Measurements from ENCODE around the gene CDKN2B. TPM values are rescaled to one million over a fixed set of nuclear protein-coding genes. Genes with fewer than 3 reads are reported as not detected.

CDKN2B gene
- total RNA-seq, 1 experiment from 2014 or later: not detected

DNA sequence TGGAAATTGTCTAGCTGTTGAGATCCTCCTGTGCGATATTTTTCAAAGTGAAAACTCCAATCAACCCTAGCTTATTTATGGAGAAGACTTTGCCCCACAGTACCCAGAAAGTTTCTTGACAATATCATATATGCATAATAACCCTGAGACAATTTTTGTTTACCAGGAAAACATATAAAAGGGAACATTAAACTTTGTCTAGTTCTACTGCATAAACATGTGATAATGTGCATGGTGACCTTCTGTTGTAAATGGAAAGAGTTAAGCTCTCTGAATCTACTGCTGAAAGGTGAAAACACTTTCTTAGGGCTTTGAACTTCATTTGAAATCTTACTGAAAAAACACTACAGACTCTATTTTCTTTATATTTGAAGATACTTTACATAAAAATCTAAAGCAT lies 32.2 kb upstream of the CDKN2B start:
- no peaks in the 10 kb centered on the region for H3K27me3 Mint-ChIP-seq (ENCODE audit: insufficient read depth, unreplicated experiment)

DNA sequence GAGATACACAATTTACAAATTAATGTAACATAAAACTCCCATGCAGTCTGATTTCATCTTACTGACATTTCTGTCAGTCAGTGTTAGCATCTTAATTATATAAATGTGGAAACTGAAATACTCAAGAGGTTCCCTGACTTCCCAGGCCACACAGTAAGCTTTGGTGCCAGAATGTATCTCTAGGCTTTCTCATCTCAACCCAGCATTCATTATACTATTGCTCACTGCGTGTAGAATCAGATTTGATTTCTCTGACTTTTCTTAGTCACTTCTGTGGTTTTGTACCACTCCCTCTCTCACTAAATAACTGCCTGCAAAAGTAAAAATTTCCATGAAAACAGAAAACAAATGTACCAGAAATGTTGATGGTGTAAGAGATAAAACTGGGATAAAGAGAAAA lies 31.7 kb upstream of the CDKN2B start:
- TF ChIP-seq, protein P1, sequence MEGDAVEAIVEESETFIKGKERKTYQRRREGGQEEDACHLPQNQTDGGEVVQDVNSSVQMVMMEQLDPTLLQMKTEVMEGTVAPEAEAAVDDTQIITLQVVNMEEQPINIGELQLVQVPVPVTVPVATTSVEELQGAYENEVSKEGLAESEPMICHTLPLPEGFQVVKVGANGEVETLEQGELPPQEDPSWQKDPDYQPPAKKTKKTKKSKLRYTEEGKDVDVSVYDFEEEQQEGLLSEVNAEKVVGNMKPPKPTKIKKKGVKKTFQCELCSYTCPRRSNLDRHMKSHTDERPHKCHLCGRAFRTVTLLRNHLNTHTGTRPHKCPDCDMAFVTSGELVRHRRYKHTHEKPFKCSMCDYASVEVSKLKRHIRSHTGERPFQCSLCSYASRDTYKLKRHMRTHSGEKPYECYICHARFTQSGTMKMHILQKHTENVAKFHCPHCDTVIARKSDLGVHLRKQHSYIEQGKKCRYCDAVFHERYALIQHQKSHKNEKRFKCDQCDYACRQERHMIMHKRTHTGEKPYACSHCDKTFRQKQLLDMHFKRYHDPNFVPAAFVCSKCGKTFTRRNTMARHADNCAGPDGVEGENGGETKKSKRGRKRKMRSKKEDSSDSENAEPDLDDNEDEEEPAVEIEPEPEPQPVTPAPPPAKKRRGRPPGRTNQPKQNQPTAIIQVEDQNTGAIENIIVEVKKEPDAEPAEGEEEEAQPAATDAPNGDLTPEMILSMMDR (IDR thresholded peaks at IDR 0.05; ENCODE audit: unreplicated experiment): no peak
- no peak for DNase-seq (ENCODE audit: unreplicated experiment)
- no peak overlapping the region for H3K4me3 Mint-ChIP-seq (ENCODE audit: unreplicated experiment)
- ChIA-PET POLR2A (no interaction called here), CTCF (no interaction called here)
- no peaks in the 10 kb centered on the region for H3K9me3 Mint-ChIP-seq (ENCODE audit: unreplicated experiment)
- H3K36me3 Mint-ChIP-seq (ENCODE audit: insufficient read depth, unreplicated experiment): no peaks in the 10 kb centered on the region
- H3K27ac Mint-ChIP-seq (ENCODE audit: low read depth, unreplicated experiment): no peak overlapping the region
- no peaks in the 10 kb centered on the region for H3K27me3 Mint-ChIP-seq (ENCODE audit: insufficient read depth, unreplicated experiment)
- no peaks in the 10 kb centered on the region for H3K4me1 Mint-ChIP-seq (ENCODE audit: insufficient read depth, unreplicated experiment)
- intact Hi-C loops (cut with micrococcal nuclease): no loop called here
- BruUV-seq (replicated peaks): no TSS peak

More for the DNA sequence above, 32.2 kb upstream of the CDKN2B start:
- Mint-ChIP-seq H3K36me3 (ENCODE audit: insufficient read depth, unreplicated experiment) (no peaks in the 10 kb centered on the region), H3K4me3 (ENCODE audit: unreplicated experiment) (no peak overlapping the region), H3K4me1 (ENCODE audit: insufficient read depth, unreplicated experiment) (no peaks in the 10 kb centered on the region), H3K27ac (ENCODE audit: low read depth, unreplicated experiment) (no peak overlapping the region), H3K9me3 (ENCODE audit: unreplicated experiment) (no peaks in the 10 kb centered on the region)
- DNase-seq (ENCODE audit: unreplicated experiment): no peak
- TF ChIP-seq, protein P1 (IDR thresholded peaks at IDR 0.05; ENCODE audit: unreplicated experiment): no peak
- ChIA-PET POLR2A (no interaction called here), CTCF (no interaction called here)
- intact Hi-C loops (cut with micrococcal nuclease): no loop called here
- no TSS peak for BruUV-seq (replicated peaks)

DNA sequence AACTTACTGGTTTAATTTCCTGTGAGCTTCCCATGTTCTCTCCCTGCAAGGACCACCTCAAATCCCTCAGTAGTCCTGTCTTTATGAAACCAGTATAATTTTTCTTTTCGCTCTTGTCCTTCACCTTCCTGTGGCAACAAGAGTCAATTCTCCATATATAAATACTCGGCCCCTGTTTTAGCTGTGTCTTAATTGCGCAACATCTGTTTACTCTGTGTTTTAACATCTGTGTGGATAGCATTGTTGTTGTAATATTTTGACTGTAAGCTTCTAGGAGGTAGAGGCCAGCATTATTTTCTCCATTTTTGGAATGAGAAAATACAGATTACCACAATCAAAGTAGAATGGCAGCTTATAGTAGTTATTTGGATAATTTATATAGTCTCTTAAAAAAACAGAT lies 30.2 kb upstream of the CDKN2B start:
- H3K4me1 Mint-ChIP-seq (ENCODE audit: insufficient read depth, unreplicated experiment): no peaks in the 10 kb centered on the region
- H3K27ac Mint-ChIP-seq (ENCODE audit: low read depth, unreplicated experiment): no peak overlapping the region
- intact Hi-C loops (cut with micrococcal nuclease): no loop called here
- CTCF ChIA-PET: no interaction called here
- H3K36me3 Mint-ChIP-seq (ENCODE audit: insufficient read depth, unreplicated experiment): no peaks in the 10 kb centered on the region
- no peaks in the 10 kb centered on the region for H3K27me3 Mint-ChIP-seq (ENCODE audit: insufficient read depth, unreplicated experiment)
- no peak overlapping the region for H3K4me3 Mint-ChIP-seq (ENCODE audit: unreplicated experiment)
- POLR2A ChIA-PET: no interaction called here
- H3K9me3 Mint-ChIP-seq (ENCODE audit: unreplicated experiment): no peaks in the 10 kb centered on the region
- BruUV-seq (replicated peaks): no TSS peak
- TF ChIP-seq, protein P1 (IDR thresholded peaks at IDR 0.05; ENCODE audit: unreplicated experiment): no peak
- DNase-seq (ENCODE audit: unreplicated experiment): no peak

DNA sequence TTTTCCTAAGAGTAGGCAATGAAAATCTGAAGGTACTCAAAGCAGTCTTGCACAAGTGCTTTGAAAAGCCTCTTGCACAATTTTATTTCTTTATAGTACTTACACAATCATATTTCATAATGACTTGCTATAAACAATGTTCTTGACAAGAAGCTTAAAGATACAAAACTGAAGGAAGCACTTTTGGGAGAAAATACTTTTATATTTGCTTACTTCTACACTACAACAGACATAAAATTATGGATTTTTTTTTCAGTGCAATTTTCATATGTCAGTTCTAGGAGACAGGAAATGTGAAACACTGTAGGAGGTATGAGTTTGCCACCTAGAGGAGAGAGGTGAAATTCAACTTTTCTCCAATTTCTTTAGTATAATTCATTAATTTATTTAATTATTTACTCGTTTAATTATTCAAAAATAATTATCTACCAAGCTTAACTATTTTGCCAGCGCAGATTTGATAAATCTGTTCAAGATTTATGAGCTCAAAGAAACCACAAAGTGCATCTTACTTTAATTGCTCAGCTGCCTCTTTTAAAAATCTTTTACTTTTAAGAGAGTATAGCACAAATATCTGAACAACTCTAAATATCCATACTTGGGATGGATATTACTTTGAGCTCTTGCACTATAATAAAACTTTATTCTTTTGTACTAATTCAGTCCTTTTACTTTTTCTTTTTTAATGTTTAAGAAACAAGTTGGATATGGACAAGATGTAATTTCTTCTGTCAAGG lies 29.0 kb upstream of the CDKN2B start:
- H3K27me3 Mint-ChIP-seq (ENCODE audit: insufficient read depth, unreplicated experiment): no peaks in the 10 kb centered on the region
- intact Hi-C loops (cut with micrococcal nuclease): no loop called here
- TF ChIP-seq, protein P1 (IDR thresholded peaks at IDR 0.05; ENCODE audit: unreplicated experiment): no peak
- no peak overlapping the region for H3K4me3 Mint-ChIP-seq (ENCODE audit: unreplicated experiment)
- H3K27ac Mint-ChIP-seq (ENCODE audit: low read depth, unreplicated experiment): no peak overlapping the region
- H3K9me3 Mint-ChIP-seq (ENCODE audit: unreplicated experiment): no peaks in the 10 kb centered on the region
- no TSS peak for BruUV-seq (replicated peaks)
- no peaks in the 10 kb centered on the region for H3K4me1 Mint-ChIP-seq (ENCODE audit: insufficient read depth, unreplicated experiment)
- H3K36me3 Mint-ChIP-seq (ENCODE audit: insufficient read depth, unreplicated experiment): no peaks in the 10 kb centered on the region
- no peak for DNase-seq (ENCODE audit: unreplicated experiment)
- ChIA-PET CTCF (no interaction called here), POLR2A (no interaction called here)
